ENCODE data around the gene CLTA. TPM values are rescaled to one million over a fixed set of nuclear protein-coding genes. Genes with fewer than 3 reads are reported as not detected.

CLTA gene
- total RNA-seq (2022; extraction: Qiagen RNA extraction; ENCODE audit: low read depth), result 311 to 420 TPM (median 398 TPM) in 5 replicates

GRCh38 chr9:36190388-36191289, at the start of gene CLTA:
Gene CLTA, plus strand, starts transcription at chr9:36190921. Its CDS starts 136 bp downstream, at chr9:36191057.

GRCh38 chr9:36169166-36169565, 21.6 kb upstream of the CLTA start, which contains the start of gene CCIN:
Gene CCIN, plus strand, starts transcription at chr9:36169388. Its CDS starts 115 bp downstream, at chr9:36169503.

GRCh38 chr9:36258208-36258995, 67.7 kb downstream of the CLTA start, which contains the start of gene GNE:
Gene GNE, minus strand, starts transcription at chr9:36258448. Its CDS starts 9,093 bp downstream, at chr9:36249355.

Other genes starting within 250 kb of the CLTA start
- not detected in 5 replicates for gene OR2S2, start 232.8 kb upstream of the CLTA start, total RNA-seq (2022; extraction: Qiagen RNA extraction; ENCODE audit: low read depth)
- gene RECK, start 154.0 kb upstream of the CLTA start, total RNA-seq (2022; extraction: Qiagen RNA extraction; ENCODE audit: low read depth), result 3.9 to 6.1 TPM (median 6.0 TPM) in 5 replicates
- gene GLIPR2, start 54.2 kb upstream of the CLTA start, total RNA-seq (2022; extraction: Qiagen RNA extraction; ENCODE audit: low read depth), result 7.7 to 10.4 TPM (median 8.7 TPM) in 5 replicates
- gene CCIN, start 21.5 kb upstream of the CLTA start, total RNA-seq (2022; extraction: Qiagen RNA extraction; ENCODE audit: low read depth), result not detected in 5 replicates
- 10.3 to 15.1 TPM (median 14.5 TPM) in 5 replicates for gene GNE, start 67.5 kb downstream of the CLTA start, total RNA-seq (2022; extraction: Qiagen RNA extraction; ENCODE audit: low read depth)
- 6.5 to 9.0 TPM (median 8.9 TPM) in 5 replicates for gene RNF38, start 209.3 kb downstream of the CLTA start, total RNA-seq (2022; extraction: Qiagen RNA extraction; ENCODE audit: low read depth)